ENCODE measurements around the gene CCDC3.

GRCh38 chr10:12848439-12849173 lies 152.9 kb downstream of the CCDC3 start:
- TF ChIP-seq, protein P1, sequence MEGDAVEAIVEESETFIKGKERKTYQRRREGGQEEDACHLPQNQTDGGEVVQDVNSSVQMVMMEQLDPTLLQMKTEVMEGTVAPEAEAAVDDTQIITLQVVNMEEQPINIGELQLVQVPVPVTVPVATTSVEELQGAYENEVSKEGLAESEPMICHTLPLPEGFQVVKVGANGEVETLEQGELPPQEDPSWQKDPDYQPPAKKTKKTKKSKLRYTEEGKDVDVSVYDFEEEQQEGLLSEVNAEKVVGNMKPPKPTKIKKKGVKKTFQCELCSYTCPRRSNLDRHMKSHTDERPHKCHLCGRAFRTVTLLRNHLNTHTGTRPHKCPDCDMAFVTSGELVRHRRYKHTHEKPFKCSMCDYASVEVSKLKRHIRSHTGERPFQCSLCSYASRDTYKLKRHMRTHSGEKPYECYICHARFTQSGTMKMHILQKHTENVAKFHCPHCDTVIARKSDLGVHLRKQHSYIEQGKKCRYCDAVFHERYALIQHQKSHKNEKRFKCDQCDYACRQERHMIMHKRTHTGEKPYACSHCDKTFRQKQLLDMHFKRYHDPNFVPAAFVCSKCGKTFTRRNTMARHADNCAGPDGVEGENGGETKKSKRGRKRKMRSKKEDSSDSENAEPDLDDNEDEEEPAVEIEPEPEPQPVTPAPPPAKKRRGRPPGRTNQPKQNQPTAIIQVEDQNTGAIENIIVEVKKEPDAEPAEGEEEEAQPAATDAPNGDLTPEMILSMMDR (IDR thresholded peaks at IDR 0.05; ENCODE audit: control extremely low read depth in 1 of 3, insufficient read depth in 1 of 3, low read depth in 1 of 3, low read length in 3 of 3), result no peak
- TF ChIP-seq BACH1 (IDR thresholded peaks at IDR 0.05; ENCODE audit: low read length) (no peak), POLR2A (IDR thresholded peaks at IDR 0.05; ENCODE audit: control extremely low read depth in 1 of 2, low read depth in 2 of 2, low read length in 2 of 2) (no peak), TEAD4 (IDR thresholded peaks at IDR 0.05; ENCODE audit: low read depth, low read length) (no peak), PHF8 (conservative IDR thresholded peaks at IDR 0.05; ENCODE audit: low read depth, low read length) (no peak), EP300 (IDR thresholded peaks at IDR 0.05; ENCODE audit: borderline replicate concordance in 1 of 2, low read depth in 2 of 2, low read length in 2 of 2) (no peak), SRF (IDR thresholded peaks at IDR 0.05; ENCODE audit: low read depth, low read length) (no peak), CREB1 (IDR thresholded peaks at IDR 0.05) (no peak), TAF1 (IDR thresholded peaks at IDR 0.05; ENCODE audit: low read depth, low read length) (no peak)

All from H1 (cell line).